ENCODE data around the gene CALML5.
A peak's percentile ranks its signal among the peaks of the same experiment; 100 is the strongest.

The CALML5 gene

GRCh38 chr10:5461914-5462840 is 37.2 kb downstream of the CALML5 start:
- DNase-seq (ENCODE audit: low spot score) = peak; percentile 60

DNA sequence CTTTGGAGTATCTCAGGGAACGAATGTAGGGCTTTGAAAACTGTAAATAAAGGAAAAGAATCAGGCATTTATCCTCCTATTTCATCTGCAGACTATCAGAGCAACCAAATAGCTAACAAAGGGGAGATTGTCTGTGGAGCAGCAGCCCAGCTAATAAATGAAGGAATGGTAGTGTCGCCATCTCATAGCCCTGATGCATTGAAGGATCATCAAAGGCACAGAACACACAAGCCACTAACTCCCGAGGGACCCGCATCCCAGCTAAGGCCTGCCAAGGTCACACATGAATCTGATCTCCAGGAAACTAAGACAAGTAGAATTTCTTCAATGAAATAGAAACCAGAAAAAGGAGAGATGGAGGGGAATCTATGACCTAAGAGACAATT is 38.2 kb downstream of the CALML5 start:
- DNase-seq (ENCODE audit: low spot score) = no peak

DNA sequence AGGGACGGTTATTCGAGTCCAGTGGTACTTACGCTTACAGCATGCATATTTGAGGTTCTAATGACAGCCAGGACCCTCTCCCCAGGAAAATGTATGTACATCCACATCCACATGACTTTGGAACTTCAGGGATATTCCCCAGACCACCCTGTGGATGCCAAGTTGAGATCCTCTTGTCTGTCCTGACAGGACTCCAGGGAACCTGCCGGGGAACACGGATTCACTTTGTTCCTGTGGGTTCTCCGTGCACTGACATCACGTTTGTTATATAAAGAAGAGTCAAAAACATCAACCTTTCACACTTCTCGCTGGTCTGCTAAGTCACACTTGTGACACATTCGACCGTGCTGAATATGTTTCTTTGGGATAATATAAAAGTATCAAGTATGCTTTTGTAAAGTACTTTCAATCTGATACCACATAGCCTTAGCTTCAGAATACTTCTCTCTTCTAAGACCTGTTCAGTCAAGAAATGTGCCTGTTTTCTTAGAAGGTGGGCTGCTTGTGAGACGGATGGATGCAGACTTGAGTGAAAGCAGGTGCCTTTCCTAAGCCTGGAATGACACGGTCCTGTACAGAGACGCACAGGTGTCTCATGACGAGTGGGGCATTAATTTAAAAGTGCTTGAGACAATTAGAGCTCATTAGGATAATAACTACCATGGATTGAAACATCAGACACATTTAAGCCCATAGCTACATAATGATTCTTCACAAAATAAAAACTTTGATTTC is 38.7 kb downstream of the CALML5 start:
- DNase-seq (ENCODE audit: low spot score) = no peak

DNA sequence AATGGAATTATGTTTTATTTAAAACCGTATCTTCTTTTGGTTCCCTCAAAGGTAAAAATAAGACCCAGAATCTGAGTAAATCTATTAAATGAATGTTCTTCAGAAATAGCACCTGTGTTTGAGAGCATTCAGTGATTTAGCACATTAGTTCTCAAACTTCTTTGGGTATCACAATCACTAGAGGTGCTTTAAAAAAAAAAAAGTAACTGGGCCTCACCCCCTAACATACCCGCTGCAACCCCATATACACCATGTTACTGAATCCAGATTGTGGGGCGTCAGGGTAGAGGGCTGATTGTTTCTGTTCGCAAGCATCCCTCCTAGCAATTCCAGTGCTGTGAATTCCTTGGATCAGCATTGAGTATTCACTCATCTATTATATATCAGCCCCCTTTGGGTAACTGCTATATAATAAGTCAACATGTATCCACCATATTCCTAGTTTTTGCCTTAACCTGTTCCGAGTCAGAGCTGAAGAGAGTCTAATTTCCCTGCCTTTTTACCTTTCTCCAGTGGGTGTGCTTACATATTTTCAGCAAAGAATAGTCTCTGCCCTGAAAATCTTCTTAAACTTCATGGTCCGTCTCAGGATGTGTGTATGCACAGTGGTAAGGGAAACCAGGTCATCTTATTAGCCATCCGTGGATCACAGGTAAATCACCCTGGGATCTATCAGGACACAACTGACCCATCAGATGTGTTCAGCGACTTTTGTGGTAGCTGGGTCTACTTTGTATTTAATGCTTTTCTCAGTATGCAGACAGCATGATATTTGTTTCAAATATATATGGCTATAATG is 40.2 kb downstream of the CALML5 start:
- no peak for DNase-seq (ENCODE audit: low spot score)

DNA sequence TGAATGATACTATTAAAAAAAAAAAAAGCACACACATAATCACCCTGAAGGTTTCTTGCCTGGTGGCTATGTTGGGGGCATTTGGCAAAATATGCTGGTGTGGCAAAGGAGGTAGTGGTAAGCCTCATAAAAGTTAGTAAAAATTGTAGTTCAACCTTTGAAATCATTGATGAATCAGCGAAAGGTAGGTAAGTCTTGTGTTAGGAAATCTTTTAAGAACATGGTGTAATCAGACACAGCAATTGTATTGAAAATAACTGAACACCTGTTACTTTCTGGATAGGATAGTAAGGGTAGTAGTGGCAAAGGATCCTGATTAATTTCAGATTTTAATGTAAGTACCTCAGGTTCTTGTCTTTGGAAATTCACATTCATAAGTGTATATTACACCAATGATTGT is 40.9 kb downstream of the CALML5 start:
- no peak for DNase-seq (ENCODE audit: low spot score)

DNA sequence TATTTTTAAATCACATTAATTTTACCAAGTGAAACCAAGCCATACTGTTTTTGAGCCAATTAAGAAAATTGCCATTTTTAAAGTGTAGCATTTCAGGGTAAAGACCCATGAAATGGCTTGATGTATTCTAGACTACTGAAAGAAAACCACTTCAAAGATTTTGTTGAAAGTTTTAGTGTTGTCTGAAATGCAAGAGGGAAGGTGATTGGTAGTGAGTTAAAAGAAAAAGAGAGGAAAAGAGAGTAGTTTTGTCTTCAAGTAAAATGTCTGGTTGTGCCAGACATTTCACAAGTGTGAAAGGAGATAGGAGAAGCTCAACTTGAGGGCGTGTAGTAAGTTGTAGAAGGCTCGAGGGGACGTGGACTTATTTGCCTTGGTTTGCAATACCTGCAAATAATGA is 41.6 kb downstream of the CALML5 start:
- no peak for DNase-seq (ENCODE audit: low spot score)

DNA sequence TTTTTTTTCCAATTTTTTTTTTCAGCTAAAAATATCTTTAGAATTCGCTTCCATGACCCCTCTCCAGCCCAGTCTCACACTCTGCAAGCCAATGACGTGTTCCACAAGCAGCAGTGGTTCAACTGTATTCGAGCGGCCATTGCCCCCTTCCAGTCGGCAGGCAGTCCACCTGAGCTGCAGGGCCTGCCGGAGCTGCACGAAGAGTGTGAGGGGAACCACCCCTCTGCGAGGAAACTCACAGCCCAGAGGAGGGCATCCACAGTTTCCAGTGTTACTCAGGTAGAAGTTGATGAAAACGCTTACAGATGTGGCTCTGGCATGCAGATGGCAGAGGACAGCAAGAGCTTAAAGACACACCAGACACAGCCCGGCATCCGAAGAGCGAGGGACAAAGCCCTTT is 42.8 kb downstream of the CALML5 start:
- no peak for DNase-seq (ENCODE audit: low spot score)

DNA sequence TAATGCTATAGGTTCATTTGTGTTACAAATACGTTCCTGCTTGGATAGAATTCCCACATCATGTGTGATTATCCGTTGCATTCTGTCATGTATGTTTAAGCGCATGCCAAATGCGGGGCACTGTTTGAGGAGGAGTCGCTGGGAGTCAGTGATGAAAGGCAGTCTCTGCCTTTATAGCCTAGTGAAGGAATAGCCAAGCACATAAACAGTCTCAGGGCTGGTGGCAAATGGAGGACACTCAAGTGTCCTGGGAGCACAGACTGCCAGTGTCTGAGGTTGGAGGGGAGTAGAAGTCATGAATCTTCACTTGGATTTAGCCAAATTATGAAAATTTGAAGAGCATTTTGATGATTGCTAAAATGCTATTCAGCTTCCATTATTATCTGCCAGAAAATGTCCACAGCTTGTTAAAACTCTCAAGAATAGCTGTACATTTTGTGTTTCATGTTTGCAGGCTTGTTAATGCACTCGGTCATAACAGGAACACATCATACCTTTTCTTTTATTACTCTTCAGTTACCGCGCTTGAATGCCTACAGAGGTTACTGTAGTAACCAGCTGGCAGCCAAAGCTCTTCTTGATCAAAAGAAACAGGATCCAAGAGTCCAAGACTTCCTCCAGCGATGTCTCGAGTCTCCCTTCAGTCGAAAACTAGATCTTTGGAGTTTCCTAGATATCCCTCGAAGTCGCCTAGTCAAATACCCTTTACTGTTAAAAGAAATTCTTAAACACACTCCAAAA is 45.5 kb downstream of the CALML5 start:
- no peak for DNase-seq (ENCODE audit: low spot score)

DNA sequence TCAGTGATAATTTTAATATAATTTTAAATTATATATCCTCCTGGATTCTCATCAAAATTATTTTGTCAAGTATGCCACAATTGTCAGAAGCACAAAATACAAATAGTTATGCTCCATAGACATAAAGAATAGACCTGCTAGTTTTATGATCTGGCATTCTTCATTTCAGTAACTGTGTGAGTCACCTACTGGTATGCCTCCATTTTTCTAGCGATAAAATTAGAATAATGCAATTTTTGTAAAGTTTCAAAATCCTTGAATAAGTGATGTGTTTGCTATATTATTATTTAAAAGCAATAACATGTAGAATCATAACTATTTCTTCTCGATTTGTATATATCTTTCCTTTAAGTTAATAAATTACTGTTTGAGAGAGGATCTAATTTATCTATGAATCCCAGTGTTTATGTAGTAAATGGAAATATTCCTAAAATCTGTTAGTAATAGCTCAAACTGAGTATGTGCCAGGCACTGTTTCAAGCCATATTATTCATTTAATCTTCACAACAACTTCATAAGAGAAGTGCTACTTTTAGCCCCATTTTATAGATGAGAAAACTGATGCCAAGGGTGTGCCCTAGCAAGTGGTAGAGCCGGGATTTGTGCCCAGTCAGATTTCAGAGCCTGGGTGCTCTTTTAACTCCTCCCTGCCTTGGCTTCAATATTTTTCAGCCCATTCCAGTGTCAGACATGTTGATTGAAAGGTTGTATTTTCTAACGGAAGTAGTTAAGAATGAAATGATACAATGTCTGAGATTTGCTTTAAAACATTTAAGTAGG is 48.6 kb downstream of the CALML5 start:
- no peak for DNase-seq (ENCODE audit: low spot score)

- peak; percentile 15 for DNase-seq (ENCODE audit: low spot score)
These were observed 49.5 kb downstream of the CALML5 start for GRCh38 chr10:5449823-5450222.

DNA sequence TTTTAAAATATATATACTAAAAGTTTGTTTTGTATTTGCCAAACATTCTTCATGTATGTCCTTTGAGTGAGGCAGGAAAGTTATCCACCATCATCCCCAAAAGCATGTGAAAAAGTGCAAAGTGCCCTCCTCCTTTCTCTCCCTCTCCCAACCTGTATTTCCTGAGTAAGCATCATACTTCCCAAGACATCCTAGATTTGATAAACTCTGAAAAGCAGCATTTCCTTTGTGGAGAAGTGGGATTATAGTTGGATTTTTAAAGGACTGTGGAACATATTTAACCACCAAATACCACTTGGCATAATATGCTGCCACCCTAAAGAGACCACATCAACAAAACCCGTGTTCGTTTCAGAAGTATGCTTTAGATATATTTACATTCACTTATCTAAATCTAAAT is 50.1 kb downstream of the CALML5 start:
- DNase-seq (ENCODE audit: low spot score) = no peak

Measured in hematopoietic multipotent progenitor cell treated with erythropoietin and hydrocortisone succinate and interleukin-3 and kit ligand, for 15 days (in vitro differentiated cells).